GM19468 (cell line): ENCODE measurements around the gene MRPS5.
"Not testable (repeated sequence)": the region's sequence is repeated elsewhere in the genome, so short reads cannot be mapped to it uniquely, and the experiment has no call there.

Source experiments
- ATAC-seq: cut with Tn5 transposase; IDR thresholded peaks from one replicate; pipeline ENCODE4 v1.9.1; 2021; ENCODE audit warnings: mild to moderate bottlenecking, moderate library complexity, moderate number of reproducible peaks; ENCODE audit not compliant: unreplicated experiment; ENCODE audit errors: extremely low read depth

The MRPS5 gene

DNA sequence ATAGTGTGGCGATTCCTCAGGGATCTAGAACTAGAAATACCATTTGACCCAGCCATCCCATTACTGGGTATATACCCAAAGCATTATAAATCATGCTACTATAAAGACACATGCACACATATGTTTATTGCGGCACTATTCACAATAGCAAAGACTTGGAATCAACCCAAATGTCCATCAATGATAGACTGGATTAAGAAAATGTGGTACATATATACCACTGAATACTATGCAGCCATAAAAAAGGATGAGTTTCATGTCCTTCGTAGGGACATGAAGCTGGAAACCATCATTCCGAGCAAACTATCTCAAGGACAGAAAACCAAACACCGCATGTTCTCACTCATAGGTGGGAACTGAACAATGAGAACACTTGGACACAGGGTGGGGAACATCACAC is 23.3 kb downstream of the MRPS5 start:
- not testable (repeated sequence) for ATAC-seq

DNA sequence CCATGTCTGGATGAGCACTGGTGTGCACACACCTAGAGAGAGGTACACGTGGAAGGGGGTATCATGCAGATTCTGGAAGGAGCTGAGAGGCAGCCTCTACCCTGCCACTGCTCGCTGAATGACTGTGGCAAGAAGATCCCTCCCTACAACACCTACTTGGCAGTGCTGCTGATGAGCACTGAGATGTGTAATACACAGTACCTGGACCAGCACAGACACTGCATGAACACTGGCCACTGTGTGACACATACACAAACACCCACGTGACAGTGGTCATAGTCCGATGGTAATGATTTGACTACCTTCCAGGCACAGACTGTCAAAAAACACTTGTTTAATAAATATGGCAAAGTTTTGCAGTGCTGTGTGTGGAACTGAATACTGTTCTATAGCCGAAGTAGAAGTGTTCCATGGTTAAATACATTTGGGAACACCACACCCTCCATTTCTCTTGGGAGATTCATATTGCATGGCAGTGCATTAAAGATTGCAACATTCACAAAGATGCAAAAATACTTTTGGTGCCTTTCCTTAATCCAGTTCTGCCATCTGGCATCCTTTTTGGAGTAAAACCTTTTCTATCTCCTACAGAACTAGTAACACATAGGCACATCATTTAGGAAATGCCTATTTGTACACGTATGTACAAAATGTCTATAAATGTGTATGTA is 29.6 kb downstream of the MRPS5 start:
- no peak for ATAC-seq

DNA sequence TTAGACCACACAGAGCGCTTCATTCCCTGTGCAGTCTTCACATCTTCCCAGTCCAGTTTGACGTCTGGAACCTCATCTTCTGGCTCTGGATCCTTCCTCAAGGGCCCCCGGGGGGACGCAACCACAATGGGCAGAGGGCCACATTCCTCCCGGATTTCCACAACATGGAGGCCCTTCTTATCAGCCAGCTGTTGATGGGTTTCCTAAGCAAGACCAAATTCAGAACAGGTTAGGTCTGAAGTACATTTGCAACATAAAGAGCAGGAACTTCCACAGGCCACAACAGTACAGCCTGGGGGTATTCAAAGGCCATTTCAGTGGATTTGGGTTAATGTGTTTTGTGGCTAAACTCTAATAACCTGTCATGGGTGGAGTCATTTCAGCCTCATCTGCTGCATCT is 34.2 kb downstream of the MRPS5 start:
- ATAC-seq, result no peak

DNA sequence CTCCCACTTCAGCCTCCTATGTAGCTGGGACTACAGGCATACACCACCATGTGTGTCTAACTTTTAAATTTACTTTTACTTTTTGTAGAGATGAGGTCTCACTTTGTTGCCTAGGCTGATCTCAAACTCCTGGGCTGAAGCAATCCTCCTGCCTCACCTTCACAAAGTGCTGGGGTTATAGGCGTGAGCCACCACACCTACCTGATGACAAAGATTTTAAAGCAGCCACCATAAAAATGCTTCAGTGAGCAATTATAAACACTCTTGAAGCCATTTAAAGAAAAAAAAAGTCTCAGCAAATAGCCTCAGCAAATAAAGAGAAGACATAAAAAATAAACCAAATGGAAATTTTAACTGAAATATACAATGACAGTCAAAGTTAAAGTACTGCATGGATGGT is 35.6 kb downstream of the MRPS5 start:
- no peak for ATAC-seq

DNA sequence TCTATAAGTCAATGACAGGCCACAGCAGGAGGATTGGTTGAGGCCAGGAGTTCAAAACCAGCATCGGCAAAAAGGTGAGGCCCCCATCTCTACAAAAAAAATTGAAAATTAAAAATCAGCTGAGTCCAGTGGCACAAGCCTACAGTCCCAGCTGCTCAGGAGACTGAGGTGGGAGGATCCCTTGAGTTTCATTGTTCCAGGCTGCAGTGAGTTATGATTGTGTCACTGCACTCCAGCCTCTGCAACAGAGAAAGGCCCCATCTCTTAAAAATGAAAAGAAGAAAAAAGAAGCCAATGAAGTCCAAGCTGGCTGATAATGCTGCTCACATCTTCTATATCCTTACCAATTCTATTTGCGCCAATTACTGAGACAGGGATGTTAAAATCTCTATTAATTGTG is 39.1 kb downstream of the MRPS5 start:
- ATAC-seq, result no peak

DNA sequence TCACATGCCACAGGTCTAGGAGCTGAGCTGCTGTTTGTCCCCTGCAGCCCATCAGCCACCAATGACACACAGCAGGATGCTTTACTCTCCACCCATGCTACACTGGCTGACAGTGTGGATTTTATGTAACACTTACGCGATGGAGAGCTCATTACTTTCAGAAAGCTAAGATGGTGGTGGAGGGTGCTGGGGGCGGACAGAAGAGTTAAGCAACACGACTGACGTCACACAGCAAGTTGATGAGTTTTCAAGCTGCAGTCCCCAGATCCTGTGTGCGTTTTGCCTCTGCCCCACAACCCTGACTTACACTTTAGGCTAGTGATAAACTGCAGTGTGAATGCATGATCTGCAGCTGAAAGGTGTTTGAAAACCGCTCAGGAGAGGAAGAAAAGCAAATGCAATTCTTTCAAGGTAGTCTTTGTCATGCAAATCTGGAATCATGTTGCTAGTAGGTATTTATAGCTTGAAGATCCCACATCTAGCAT is 42.4 kb downstream of the MRPS5 start:
- no peak for ATAC-seq

DNA sequence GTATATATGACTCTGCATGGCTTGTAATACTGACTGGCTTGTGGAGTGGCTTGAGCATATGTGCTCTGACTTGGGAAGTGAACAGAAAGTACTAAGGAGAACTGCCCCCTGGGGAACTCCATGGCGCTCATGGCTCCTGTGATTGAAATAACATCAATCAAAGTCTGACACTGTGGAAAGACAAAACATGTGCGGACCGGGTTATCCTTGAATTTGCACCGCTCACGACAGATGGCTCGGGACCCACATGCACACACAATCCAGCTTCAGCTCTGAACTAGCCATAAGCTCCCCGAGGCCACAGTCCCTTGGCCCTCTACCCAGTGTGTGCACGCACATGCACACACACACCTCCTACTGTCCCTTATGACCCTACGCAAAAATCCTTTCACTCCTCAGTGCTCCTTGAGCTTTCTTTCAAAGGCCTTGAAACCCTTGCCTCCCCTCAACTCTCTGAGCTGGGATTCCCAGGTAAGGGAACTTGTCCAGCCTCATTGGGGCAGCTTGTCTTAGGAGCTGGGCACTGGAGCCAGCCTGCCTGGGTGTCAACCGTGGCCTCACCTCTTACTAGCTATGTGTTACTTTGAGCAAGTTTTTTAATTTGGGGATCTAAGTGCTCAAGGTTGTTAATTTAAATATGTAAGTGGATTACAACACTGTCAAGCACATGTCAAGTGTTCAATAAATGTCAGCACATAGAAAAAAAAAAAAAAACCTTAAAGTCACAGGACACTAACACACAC is 43.6 kb downstream of the MRPS5 start:
- no peak for ATAC-seq

DNA sequence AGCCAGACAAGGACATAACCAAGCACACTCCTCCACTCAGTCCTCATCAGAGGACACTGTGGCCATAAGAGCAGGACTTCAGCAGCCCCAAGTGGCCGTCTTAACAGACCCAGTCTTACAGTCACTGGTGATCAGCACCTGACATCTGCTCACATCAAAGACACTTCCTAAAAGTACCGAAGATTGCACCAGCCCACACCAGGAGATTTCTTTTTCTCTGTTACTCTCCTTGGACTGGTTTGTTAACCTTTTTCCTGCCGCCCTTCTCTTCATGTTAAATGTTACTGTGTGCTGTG is 44.1 kb downstream of the MRPS5 start:
- ATAC-seq, result no peak

DNA sequence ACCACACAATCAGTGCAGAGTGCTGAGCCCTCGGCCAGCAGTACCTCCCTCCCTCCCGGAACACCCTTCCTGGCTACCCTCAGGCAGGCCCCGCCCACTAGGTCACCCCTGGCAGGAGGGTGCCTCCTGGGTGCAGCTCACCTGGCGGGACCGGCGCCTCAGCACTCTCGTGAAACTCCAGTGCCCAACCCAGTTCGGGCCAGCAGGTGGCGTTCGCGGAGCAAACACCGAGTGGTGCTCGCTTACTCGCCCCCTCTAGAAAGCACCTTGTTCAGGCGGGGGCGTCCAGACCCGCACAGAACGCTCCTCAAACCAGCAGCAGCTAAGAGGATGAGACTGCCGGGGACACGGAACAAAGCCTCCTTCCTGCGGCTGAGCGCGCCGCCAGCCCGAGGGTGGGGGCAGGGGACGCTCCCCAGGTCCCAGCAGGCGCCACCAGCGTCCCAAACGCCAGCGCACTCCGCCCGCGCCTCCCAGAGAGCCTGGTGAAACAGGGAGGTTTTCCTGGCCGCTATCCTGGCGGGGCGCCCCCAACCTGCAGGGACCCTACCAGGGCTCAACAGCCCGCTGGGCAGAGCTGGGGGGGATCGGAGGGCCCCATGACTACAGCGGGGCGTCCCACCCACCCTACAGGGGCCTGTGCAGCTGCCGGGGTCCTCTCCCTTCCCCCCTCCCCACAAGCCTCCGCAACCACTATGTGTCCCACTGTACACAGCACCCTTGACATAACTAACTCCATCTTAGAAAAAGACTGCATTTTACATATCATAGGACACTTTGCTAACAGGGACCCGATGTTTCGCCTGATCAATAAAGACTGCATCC is 44.7 kb downstream of the MRPS5 start:
- peak; percentile 66 for ATAC-seq

DNA sequence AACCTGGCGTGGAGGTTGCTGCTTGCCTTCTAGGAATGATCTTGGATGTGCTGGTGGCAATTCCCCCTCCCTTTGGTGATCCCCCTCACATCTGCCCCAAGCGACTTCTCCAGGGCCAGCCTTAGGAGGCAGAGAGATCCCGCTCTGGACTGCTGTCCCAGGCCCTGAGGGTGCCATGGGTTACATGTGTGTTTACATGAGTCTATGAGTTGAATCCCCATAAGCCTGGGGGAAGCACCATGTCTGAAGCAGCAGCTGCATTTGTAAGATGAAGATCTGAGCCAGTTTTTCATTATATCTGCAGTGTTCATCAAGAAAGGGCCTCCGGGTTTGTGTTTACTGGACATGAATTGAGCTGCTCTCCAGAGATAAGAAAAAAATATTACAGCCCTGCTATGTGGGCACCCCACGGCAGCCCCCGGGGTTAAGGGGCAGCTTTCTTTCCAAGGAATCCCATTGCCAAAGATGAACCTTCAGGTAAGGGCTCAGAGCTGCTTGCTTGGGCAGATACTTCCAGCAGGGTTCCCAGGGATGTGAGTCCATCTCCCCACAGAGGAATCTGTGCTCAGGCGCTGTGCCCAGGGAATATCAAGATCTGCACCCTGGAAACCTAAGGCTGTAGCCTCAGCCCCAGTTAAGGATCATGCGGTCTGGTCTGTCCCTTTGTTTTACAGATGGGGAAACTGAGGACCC is 46.0 kb downstream of the MRPS5 start:
- ATAC-seq, result no peak

DNA sequence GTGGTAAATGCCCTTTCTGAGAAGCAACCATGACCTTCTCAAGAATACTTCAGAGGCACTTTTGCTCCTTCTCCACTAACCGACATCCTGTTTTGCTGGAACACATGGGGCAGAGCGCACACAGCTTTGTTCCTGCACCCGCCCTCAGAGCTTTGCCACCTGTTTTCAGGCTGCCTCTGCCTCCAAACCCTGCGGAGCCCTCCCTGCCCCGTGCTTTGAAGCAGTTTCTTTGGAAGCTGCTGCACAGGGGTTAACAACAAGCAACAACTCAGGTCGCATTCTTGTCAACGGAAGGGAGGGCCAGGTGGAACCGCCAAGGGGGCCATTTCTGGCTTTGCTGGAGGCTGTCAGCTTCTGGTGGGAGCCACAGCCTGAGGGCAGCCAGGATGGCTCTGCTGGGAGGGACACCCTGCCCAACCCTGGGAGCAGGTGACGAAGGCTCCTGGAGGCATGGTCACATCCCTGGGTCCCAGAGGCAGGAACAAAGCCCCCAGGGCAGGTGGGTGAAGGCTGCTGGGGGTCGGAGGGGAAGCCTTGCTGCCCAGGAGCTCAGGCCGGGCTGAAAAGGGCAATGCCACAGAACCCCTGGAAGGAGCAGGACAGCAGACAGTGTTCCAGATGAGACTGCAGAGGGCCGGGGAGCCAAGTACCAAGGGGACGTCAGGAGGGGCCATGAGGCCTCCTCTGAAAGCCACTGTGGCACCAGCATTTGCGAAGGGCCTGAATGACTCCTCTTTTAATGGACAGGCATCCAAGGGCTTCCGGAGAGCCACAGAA is 46.8 kb downstream of the MRPS5 start:
- ATAC-seq, result no peak

DNA sequence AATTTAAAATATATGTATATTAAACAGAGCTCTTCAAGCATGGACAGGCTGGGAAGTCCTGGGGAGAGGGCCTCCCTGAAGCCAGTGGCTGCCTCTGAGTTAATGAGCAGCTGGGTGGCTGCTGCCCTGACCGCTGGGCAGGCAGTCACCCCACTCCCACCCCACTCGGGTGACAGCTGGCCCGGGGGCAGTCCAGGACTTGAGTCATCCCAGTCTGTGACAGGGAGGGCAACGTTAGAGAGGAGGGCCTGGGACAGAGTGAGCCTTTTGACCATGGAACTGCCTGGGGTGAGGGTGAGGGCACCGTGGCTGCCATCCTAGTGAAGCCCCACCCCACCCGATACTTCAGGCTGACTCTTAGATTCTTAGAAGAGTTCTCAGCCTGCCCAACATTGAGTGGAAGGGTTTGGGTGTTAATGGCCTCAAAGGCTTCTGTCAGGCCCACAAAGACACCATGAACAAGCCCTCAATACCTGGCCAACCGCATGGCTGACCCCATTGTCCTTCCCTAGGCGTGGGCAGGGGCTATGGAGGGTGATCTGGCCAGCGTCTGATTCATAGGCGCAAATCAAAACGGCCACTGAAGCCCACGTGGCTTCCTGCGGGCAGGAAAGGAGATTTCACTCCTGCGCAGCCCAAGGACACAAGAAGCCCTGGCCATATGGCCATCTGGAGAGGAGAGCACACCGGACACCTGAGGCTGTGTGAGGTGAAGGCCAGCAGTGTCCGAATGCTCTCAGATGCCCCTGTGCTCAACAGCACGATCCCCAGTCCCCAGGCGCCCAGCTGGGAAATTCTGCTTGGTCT is 47.5 kb downstream of the MRPS5 start:
- ATAC-seq, result no peak

DNA sequence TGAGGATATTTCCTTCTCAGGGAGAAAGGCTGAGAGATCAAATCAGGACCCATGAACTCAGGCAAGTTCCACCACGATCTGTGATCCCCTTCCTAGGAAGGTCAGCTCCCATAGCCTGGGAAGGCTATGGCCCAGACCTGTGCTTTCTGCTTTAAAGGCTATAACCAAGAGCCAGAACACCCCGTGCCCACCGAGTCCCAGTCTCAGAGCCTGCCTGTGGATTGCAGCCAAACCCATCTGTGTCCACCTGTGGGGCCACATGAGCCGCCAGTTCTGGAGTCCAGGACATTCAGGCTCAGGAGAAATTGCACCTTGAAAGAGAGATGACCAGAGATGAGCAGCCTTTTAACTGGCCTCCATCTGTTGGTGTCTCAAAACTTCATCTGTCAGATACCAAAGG is 49.2 kb downstream of the MRPS5 start:
- no peak for ATAC-seq

DNA sequence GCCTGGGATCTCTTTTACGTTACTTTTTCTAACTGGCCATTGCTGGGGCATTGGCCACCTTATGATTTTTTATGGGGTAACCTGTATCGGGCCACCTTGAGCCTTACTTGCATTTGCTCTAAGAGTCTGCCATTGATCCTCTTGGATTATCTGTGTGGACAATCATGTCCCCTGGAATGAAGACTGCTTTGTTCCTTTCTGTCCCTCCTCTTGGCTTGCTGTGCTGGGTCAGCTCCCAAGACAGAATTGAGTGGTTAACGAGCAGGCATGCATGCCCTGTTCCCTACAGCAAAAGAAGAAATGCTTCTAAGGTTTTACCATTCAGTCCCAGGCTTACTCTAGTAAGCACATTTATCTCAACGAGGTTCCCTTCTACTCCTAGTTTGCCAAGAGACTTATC is 49.8 kb downstream of the MRPS5 start:
- no peak for ATAC-seq

DNA sequence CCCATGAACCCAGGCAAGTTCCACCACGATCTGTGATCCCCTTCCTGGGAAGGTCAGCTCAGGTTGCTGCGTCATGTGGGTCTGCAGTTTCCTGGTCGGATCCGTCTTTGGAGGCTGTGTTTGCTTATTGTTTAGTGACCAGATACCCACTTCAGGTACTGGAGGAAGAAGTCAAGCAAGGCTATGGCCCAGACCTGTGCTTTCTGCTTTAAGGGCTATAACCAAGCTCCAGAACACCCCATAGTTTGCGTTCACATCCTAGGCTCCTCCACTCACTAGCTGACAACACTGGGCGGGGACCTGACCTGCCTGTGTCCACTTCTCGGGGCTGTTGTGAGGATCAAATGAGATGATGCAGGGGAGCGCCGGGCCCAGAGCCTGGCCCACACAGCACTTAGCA is 52.1 kb downstream of the MRPS5 start:
- no peak for ATAC-seq

DNA sequence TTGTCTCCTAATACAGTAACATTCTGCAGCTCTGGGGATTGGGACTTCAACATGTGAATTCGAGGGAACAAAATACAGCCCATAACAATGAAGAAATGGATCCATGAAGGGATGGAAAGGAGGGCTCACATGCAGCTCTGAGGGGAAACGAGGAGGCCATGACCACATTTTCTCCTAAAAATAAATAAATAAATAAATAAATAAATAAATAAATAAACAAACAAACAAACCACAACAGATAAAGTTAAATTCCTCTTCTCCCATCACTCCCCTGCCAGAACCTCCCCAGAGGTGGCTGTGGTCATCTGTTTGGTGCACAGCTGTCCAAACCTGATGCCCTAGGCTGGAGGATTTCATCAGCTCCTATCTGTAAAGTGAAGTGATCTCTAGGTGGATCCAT is 53.4 kb downstream of the MRPS5 start:
- ATAC-seq, result no peak

DNA sequence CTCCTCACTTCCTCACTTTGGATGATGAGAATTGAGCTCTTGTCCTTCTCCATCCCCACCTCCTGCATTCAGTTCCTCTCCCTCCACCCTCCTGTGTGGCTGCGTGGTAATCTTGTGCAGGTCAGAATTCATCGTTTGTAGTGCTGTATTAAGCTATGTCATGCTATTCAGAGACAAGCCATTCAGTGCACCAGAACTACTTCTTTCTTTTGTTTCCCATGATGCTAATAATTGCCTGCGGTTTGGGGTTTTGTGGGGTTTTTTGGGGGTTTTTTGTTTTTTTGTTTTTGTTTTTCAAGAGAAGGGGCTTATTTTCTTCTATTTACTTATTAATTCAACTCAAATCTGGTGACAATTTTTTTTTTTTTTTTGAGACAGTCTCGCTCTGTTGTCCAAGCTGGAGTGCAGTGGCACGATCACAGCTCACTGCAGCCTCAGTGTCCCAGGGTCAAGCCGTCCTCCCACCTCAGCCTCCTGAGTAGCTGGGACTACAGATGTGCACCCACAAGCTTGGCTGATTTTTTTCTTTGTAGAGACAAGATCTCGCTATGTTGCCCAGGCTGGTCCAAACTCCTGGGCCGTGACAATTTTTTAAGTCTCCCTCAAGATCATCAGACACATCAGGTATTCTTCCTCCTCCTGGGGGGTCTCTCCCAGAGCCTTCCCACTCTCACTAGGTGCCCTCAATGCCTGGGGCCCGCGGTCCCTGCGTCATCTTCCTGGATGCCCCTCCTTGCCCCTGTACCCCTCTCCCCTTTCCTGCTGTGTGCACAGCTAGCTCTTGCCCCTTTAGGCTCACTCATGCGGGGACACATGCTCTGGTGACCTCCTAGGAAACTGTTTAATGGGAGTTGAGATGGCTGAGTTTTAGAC is 58.3 kb downstream of the MRPS5 start:
- peak; percentile 70 for ATAC-seq
